ENCODE measurements around the gene GATAD2B.
"Not testable (repeated sequence)": the region's sequence is repeated elsewhere in the genome, so short reads cannot be mapped to it uniquely, and the experiment has no call there.

Gene GATAD2B

GRCh38 chr1:153872331-153872730, 50.4 kb downstream of the GATAD2B start:
- Histone ChIP-seq H3K9ac (ENCODE audit: low read length) (no peak overlapping the region), H3K27me3 (ENCODE audit: control insufficient read depth, insufficient read depth, low read length) (no peaks in the 10 kb centered on the region), H3K9me3 (ENCODE audit: control insufficient read depth, low read length) (no peaks in the 10 kb centered on the region), H3K4me1 (ENCODE audit: control insufficient read depth, insufficient read depth, low read length) (peaks cover 5% of the 10 kb centered on the region), H3K4me3 (ENCODE audit: low read length) (no peak overlapping the region), H3K36me3 (ENCODE audit: control insufficient read depth, insufficient read depth, low read length) (no peaks in the 10 kb centered on the region)

GRCh38 chr1:153869486-153869885, 53.3 kb downstream of the GATAD2B start:
- Histone ChIP-seq H3K27me3 (ENCODE audit: control insufficient read depth, insufficient read depth, low read length) (no peaks in the 10 kb centered on the region), H3K36me3 (ENCODE audit: control insufficient read depth, insufficient read depth, low read length) (no peaks in the 10 kb centered on the region), H3K4me3 (ENCODE audit: low read length) (no peak overlapping the region), H3K9me3 (ENCODE audit: control insufficient read depth, low read length) (no peaks in the 10 kb centered on the region), H3K4me1 (ENCODE audit: control insufficient read depth, insufficient read depth, low read length) (peaks cover 4% of the 10 kb centered on the region), H3K9ac (ENCODE audit: low read length) (no peak overlapping the region)

GRCh38 chr1:153866045-153866850, 56.5 kb downstream of the GATAD2B start:
- no peak overlapping the region for H3K9ac ChIP-seq (ENCODE audit: low read length)

GRCh38 chr1:153860285-153860684, 62.5 kb downstream of the GATAD2B start:
- Histone ChIP-seq H3K4me3 (ENCODE audit: low read length) (no peak overlapping the region), H3K9me3 (ENCODE audit: control insufficient read depth, low read length) (no peaks in the 10 kb centered on the region), H3K27me3 (ENCODE audit: control insufficient read depth, insufficient read depth, low read length) (no peaks in the 10 kb centered on the region), H3K9ac (ENCODE audit: low read length) (no peak overlapping the region), H3K36me3 (ENCODE audit: control insufficient read depth, insufficient read depth, low read length) (no peaks in the 10 kb centered on the region), H3K4me1 (ENCODE audit: control insufficient read depth, insufficient read depth, low read length) (no peaks in the 10 kb centered on the region)

More at GRCh38 chr1:153866045-153866850, 56.5 kb downstream of the GATAD2B start:
- peaks cover 4% of the 10 kb centered on the region for H3K4me1 ChIP-seq (ENCODE audit: control insufficient read depth, insufficient read depth, low read length)
- no peak overlapping the region for H3K4me3 ChIP-seq (ENCODE audit: low read length)
- no peaks in the 10 kb centered on the region for H3K9me3 ChIP-seq (ENCODE audit: control insufficient read depth, low read length)
- no peaks in the 10 kb centered on the region for H3K27me3 ChIP-seq (ENCODE audit: control insufficient read depth, insufficient read depth, low read length)
- H3K36me3 ChIP-seq (ENCODE audit: control insufficient read depth, insufficient read depth, low read length): no peaks in the 10 kb centered on the region

- H3K36me3 ChIP-seq (ENCODE audit: control insufficient read depth, insufficient read depth, low read length): no peaks in the 10 kb centered on the region
- no peaks in the 10 kb centered on the region for H3K9me3 ChIP-seq (ENCODE audit: control insufficient read depth, low read length)
- H3K27me3 ChIP-seq (ENCODE audit: control insufficient read depth, insufficient read depth, low read length): no peaks in the 10 kb centered on the region
- no peaks in the 10 kb centered on the region for H3K4me1 ChIP-seq (ENCODE audit: control insufficient read depth, insufficient read depth, low read length)
- H3K4me3 ChIP-seq (ENCODE audit: low read length): no peak overlapping the region
- H3K9ac ChIP-seq (ENCODE audit: low read length): no peak overlapping the region
Measured at GRCh38 chr1:153857505-153857904, 65.3 kb downstream of the GATAD2B start.

- H3K4me1 ChIP-seq (ENCODE audit: control insufficient read depth, insufficient read depth, low read length): no peaks in the 10 kb centered on the region
- H3K4me3 ChIP-seq (ENCODE audit: low read length): no peak overlapping the region
Measured at GRCh38 chr1:153856763-153857162, 66.0 kb downstream of the GATAD2B start.

GRCh38 chr1:153852170-153852569, 70.6 kb downstream of the GATAD2B start:
- peaks cover 8% of the 10 kb centered on the region for H3K4me1 ChIP-seq (ENCODE audit: control insufficient read depth, insufficient read depth, low read length)
- H3K27me3 ChIP-seq (ENCODE audit: control insufficient read depth, insufficient read depth, low read length): no peaks in the 10 kb centered on the region

More at GRCh38 chr1:153856763-153857162, 66.0 kb downstream of the GATAD2B start:
- Histone ChIP-seq H3K36me3 (ENCODE audit: control insufficient read depth, insufficient read depth, low read length) (no peaks in the 10 kb centered on the region), H3K9ac (ENCODE audit: low read length) (no peak overlapping the region), H3K9me3 (ENCODE audit: control insufficient read depth, low read length) (no peaks in the 10 kb centered on the region), H3K27me3 (ENCODE audit: control insufficient read depth, insufficient read depth, low read length) (no peaks in the 10 kb centered on the region)

GRCh38 chr1:153849487-153850185, 73.1 kb downstream of the GATAD2B start:
- Histone ChIP-seq H3K9me3 (ENCODE audit: control insufficient read depth, low read length) (no peaks in the 10 kb centered on the region), H3K4me1 (ENCODE audit: control insufficient read depth, insufficient read depth, low read length) (peaks cover 8% of the 10 kb centered on the region), H3K4me3 (ENCODE audit: low read length) (no peak overlapping the region), H3K9ac (ENCODE audit: low read length) (no peak overlapping the region), H3K36me3 (ENCODE audit: control insufficient read depth, insufficient read depth, low read length) (no peaks in the 10 kb centered on the region), H3K27me3 (ENCODE audit: control insufficient read depth, insufficient read depth, low read length) (no peaks in the 10 kb centered on the region)

More at GRCh38 chr1:153852170-153852569, 70.6 kb downstream of the GATAD2B start:
- Histone ChIP-seq H3K4me3 (ENCODE audit: low read length) (no peak overlapping the region), H3K9ac (ENCODE audit: low read length) (no peak overlapping the region), H3K36me3 (ENCODE audit: control insufficient read depth, insufficient read depth, low read length) (no peaks in the 10 kb centered on the region), H3K9me3 (ENCODE audit: control insufficient read depth, low read length) (no peaks in the 10 kb centered on the region)

- H3K36me3 ChIP-seq (ENCODE audit: control insufficient read depth, insufficient read depth, low read length): no peaks in the 10 kb centered on the region
- H3K4me3 ChIP-seq (ENCODE audit: low read length): no peak overlapping the region
- peaks cover 8% of the 10 kb centered on the region for H3K4me1 ChIP-seq (ENCODE audit: control insufficient read depth, insufficient read depth, low read length)
- no peaks in the 10 kb centered on the region for H3K9me3 ChIP-seq (ENCODE audit: control insufficient read depth, low read length)
- no peaks in the 10 kb centered on the region for H3K27me3 ChIP-seq (ENCODE audit: control insufficient read depth, insufficient read depth, low read length)
- H3K9ac ChIP-seq (ENCODE audit: low read length): no peak overlapping the region
Measured at GRCh38 chr1:153848805-153849204, 74.0 kb downstream of the GATAD2B start.

GRCh38 chr1:153845158-153845557, 77.6 kb downstream of the GATAD2B start:
- H3K27me3 ChIP-seq (ENCODE audit: control insufficient read depth, insufficient read depth, low read length): no peaks in the 10 kb centered on the region

GRCh38 chr1:153844349-153844748, 78.4 kb downstream of the GATAD2B start:
- not testable (repeated sequence) for H3K4me3 ChIP-seq (ENCODE audit: low read length); H3K9me3 ChIP-seq (ENCODE audit: control insufficient read depth, low read length); H3K4me1 ChIP-seq (ENCODE audit: control insufficient read depth, insufficient read depth, low read length); H3K27me3 ChIP-seq (ENCODE audit: control insufficient read depth, insufficient read depth, low read length); H3K36me3 ChIP-seq (ENCODE audit: control insufficient read depth, insufficient read depth, low read length); H3K9ac ChIP-seq (ENCODE audit: low read length)

More at GRCh38 chr1:153845158-153845557, 77.6 kb downstream of the GATAD2B start:
- Histone ChIP-seq H3K4me3 (ENCODE audit: low read length) (no peak overlapping the region), H3K36me3 (ENCODE audit: control insufficient read depth, insufficient read depth, low read length) (no peaks in the 10 kb centered on the region), H3K9me3 (ENCODE audit: control insufficient read depth, low read length) (no peaks in the 10 kb centered on the region), H3K9ac (ENCODE audit: low read length) (no peak overlapping the region), H3K4me1 (ENCODE audit: control insufficient read depth, insufficient read depth, low read length) (peaks cover 8% of the 10 kb centered on the region)

GRCh38 chr1:153842006-153842471, 80.7 kb downstream of the GATAD2B start:
- Histone ChIP-seq H3K9ac (ENCODE audit: low read length) (no peak overlapping the region), H3K27me3 (ENCODE audit: control insufficient read depth, insufficient read depth, low read length) (no peaks in the 10 kb centered on the region), H3K4me1 (ENCODE audit: control insufficient read depth, insufficient read depth, low read length) (no peaks in the 10 kb centered on the region), H3K36me3 (ENCODE audit: control insufficient read depth, insufficient read depth, low read length) (no peaks in the 10 kb centered on the region), H3K9me3 (ENCODE audit: control insufficient read depth, low read length) (no peaks in the 10 kb centered on the region), H3K4me3 (ENCODE audit: low read length) (no peak overlapping the region)

Data from mucosa of stomach (tissue), 1 donor.